Activated CD4-positive, CD25-positive, alpha-beta regulatory T cell treated with anti-CD3 and anti-CD28 coated beads, Interleukin-2, amount 50 U/mL, for 72 hours (primary cell): ENCODE results near the gene LCP2.

Experiments
- DNase-seq: peaks from one replicate; pipeline ENCODE4 v3.0.0; 2021

LCP2 gene

GRCh38 chr5:170314541-170315095 lies 17.0 kb upstream of the LCP2 start:
- no peak for DNase-seq

GRCh38 chr5:170313816-170314215 lies 16.2 kb upstream of the LCP2 start:
- DNase-seq = no peak

- DNase-seq = no peak
Observed at GRCh38 chr5:170313344-170313743, 15.8 kb upstream of the LCP2 start.

- DNase-seq = no peak
Observed at GRCh38 chr5:170312666-170313065, 15.1 kb upstream of the LCP2 start.

GRCh38 chr5:170312301-170312595 lies 14.7 kb upstream of the LCP2 start:
- DNase-seq = no peak

- no peak for DNase-seq
Observed at GRCh38 chr5:170311511-170312300, 14.1 kb upstream of the LCP2 start.

- DNase-seq = no peak
Observed at GRCh38 chr5:170310256-170310926, 12.8 kb upstream of the LCP2 start.

GRCh38 chr5:170308686-170309085 lies 11.1 kb upstream of the LCP2 start:
- no peak for DNase-seq

GRCh38 chr5:170307575-170308465 lies 10.2 kb upstream of the LCP2 start:
- DNase-seq = no peak

- no peak for DNase-seq
Observed at GRCh38 chr5:170306381-170306831, 8.8 kb upstream of the LCP2 start.

- no peak for DNase-seq
Observed at GRCh38 chr5:170305646-170306025, 8.1 kb upstream of the LCP2 start.

GRCh38 chr5:170305016-170305645 lies 7.6 kb upstream of the LCP2 start:
- DNase-seq = no peak

GRCh38 chr5:170303549-170303948 lies 6.0 kb upstream of the LCP2 start:
- no peak for DNase-seq

GRCh38 chr5:170302653-170303501 lies 5.3 kb upstream of the LCP2 start:
- DNase-seq = peak; percentile 51

- no peak for DNase-seq
Observed at GRCh38 chr5:170301981-170302652, 4.5 kb upstream of the LCP2 start.

GRCh38 chr5:170301149-170301548 lies 3.6 kb upstream of the LCP2 start:
- no peak for DNase-seq

- no peak for DNase-seq
Observed at GRCh38 chr5:170300361-170301013, 2.9 kb upstream of the LCP2 start.

GRCh38 chr5:170296935-170297588 lies 515 bp downstream of the LCP2 start:
- no peak for DNase-seq

- DNase-seq = no peak
Observed at GRCh38 chr5:170296036-170296934, 1.3 kb downstream of the LCP2 start.
